HG02623 (cell line): ENCODE measurements around the gene DUSP6.

Experiments
- ATAC-seq: cut with Tn5 transposase; IDR thresholded peaks from one replicate; pipeline ENCODE4 v1.9.1; 2021; ENCODE audit warnings: moderate library complexity; ENCODE audit not compliant: unreplicated experiment

Gene DUSP6

DNA sequence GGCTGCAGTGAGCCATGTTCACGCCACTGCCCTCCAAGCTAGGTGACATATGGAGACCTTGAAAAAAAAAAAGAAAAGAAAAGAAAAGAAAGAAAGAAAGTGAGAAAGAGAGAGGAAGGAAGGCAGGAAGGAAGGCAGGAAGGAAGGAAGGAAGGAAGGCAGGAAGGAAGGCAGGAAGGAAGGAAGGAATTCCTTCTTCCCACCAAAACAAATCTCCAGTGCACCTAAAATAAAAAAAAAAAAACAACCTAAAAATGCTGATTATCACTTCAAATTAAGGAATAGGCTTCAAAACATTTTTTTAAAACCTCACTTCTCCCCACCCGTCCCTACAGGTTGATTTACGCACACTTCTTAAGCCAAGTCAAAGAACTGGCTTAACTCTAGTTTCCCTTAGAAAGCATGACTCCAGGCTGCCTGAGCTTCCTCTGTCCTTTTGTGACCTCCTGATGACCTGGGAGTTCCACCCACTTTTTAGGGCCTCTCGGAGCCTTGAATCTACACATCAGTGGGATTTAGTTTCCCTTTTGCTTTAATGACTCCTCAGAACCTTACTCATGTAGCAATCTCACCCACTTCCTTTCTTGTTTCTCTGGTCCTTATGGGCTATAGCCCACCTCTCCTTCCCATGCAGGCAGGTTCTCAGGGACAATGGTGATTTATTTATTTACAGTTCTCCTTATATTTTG lies 18.6 kb downstream of the DUSP6 start:
- no peak for ATAC-seq

DNA sequence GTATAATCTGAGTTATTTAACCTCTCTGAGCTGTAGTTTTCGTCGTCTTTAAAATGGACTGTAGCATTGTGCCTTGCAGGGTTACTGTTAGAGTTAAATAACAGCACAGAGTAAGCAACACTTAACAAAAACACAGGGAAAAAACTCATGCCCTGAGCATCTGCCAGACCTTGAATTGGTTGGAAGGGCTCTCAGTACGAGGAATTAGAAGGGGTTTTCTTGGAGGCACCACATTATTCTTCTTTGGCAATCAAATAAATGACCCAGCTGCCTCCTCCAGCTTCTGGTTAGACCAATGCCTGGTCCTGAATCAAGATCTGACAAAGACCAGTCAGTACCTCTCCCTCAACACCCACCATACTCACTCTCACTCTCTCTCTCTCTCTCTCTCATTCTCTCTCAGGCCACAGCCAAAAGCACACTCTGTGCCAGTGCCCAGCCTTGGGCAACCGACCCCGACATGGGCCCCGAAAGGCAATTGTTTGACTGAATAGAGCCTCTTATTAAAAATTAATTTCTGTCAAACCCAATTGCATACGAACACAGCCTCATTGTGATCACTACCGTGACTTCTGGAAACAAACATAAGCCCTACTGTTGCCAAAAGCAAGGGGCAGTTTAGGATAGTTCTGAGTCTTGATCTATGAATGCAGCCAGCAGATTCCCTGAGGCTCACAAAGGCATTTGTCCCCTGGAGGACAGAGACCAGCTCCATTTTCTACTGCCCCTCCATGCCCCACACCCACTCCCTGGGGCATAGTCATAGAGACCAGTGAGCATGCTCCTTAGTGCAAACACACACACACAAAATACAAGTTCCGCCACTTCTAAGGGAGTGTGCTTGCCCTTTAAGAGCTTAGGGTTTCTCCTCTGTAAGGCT lies 23.9 kb downstream of the DUSP6 start:
- ATAC-seq = no peak

GRCh38 chr12:89327486-89328094 lies 24.7 kb downstream of the DUSP6 start:
- ATAC-seq = no peak

GRCh38 chr12:89326239-89327040 lies 25.9 kb downstream of the DUSP6 start:
- ATAC-seq = no peak

DNA sequence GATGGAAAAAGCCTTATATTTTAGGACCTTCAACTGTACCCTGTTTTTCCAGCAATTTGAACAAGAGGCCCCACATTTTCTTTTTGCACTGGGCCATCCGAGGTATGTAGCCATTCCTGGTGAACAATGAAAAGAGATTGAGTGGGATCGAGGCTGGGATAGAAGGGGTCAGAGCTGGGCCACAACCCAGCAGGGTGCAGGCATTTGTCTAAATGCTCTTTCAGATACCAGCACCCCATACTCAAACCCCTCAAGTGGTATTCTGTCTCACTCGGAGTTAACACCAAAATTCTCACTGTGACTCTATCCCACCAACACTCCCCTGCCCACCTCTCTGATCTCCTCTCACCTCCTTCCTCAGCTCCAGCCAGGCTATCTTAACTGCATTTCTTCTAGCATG lies 26.8 kb downstream of the DUSP6 start:
- ATAC-seq = no peak

- ATAC-seq = no peak
These were observed 27.9 kb downstream of the DUSP6 start for GRCh38 chr12:89324437-89324836.

- ATAC-seq = no peak
These were observed 28.6 kb downstream of the DUSP6 start for GRCh38 chr12:89323568-89324218.

DNA sequence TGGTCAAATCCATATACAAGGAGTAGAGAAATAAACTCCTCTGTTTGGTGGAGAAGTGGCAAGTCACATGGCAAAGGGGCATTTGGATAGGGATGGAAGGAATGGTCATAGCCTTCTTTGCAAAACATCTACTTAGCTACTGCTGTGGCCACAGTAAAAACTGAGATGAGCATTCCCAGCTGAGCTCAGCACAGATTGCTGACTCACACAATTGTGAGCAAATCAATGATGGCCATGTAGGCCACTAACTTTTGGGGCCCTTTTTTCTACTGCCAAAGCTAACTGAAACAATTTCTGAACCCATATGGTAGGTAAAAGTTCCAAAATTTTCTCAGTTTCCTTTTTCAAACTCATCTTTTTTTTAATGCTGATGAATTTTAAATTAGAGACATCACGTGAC lies 31.6 kb downstream of the DUSP6 start:
- ATAC-seq = no peak

DNA sequence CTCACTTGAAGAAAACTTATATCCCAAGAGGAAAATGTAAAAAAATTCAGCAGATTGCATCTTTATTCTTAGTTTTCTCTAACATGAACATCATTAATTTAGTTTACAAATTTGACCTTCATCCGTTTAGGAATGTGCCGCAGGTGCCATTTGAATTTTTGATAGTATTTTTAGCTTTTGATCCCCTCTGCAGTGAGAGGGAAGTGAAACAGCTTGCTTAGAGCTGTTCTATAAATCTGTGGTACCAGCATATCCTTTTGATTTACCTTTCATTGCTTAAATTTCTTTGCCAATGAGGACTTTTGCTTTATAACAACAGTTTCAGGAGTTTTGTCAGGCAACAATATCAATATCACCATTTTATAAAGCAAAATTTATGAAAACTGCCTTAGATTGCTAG lies 32.7 kb downstream of the DUSP6 start:
- ATAC-seq = no peak

- no peak for ATAC-seq
These were observed 33.2 kb downstream of the DUSP6 start for GRCh38 chr12:89319122-89319521.

DNA sequence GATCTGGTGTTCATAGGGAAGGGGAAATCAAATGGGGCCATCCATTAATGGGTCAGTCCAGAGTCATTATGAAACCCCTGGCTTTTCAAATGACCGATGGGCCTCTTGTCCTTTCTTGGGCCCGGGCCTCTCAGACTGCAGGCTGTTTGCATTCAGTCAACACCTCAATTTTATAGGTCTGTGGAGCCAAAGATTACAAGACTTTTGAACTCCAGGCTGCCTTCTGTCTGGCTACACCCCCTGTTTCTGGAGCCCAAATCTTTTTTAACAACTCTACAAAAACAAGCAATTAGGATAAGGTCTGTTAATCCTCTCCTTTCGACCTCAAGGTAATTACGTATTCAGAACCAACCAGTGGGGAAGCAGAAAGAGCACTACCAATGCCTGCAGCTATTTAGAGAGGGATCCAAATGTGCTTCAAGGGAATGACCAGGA lies 35.6 kb downstream of the DUSP6 start:
- no peak for ATAC-seq

- ATAC-seq = no peak
These were observed 38.1 kb downstream of the DUSP6 start for GRCh38 chr12:89314060-89314761.

DNA sequence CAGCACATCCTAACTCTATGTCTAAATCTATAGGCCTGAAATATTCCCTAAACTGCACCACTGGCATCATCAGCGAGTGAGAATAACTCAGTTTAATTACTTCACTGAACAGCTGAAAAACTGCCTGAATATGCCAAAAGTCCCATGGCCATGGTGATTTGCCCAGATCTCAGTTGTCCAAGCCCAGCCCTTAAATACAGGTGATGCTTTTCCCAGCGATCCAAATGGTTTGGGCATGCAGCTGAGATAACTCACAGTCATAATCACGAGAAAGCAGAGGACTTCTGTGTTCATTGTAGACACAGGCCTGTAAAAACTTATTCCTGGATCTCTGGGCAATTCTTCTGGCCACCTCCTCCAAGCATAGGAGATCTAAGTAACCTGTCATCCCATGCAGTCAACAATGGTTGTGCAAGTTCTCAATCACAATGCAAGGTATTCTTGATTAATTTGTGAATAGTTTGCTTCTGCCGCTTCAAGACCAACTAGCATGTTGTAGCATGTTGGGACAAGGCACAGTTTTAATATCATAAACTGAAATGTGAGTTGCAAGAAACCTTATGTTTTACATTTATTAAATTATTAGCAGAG lies 40.5 kb downstream of the DUSP6 start:
- no peak for ATAC-seq

DNA sequence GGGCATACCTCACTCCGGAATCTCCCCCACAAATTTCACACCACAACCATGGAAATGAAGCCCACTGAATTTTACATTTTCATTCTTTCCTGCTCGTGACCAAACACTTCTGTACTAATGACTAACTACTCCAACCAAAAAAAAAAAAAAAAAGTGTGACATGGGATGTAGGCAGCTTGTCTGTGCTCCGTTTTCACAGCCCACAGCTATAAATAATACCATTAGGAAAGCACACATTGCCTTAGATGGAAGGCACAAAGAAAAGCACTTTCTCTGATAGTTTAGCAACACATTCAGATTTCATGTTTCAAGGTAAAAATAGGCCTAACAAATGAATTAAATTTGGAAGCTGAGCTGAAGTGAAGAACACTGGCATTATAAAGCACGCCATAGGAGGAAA lies 42.5 kb downstream of the DUSP6 start:
- no peak for ATAC-seq

GRCh38 chr12:89309440-89309802 lies 42.9 kb downstream of the DUSP6 start:
- ATAC-seq = no peak

GRCh38 chr12:89307474-89308253 lies 44.6 kb downstream of the DUSP6 start:
- no peak for ATAC-seq

GRCh38 chr12:89306827-89307473 lies 45.4 kb downstream of the DUSP6 start:
- no peak for ATAC-seq

DNA sequence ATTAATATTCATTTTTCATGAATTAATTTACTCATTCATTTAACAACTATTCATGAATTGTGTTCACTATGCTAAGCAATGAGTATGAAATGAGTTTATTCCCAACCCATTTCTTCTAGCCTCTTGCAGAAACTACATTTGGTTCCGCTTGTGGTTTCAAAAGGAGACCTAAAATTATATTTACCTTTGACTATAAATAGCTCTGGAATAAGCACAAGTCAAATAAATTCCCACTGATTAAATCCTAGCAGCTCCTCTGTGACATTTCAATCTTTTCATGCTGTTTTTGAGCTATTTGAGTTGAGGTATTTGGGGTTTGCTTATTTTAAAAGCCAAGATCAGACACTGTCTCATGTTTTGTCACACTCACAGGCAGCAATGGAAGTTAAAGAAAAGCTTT lies 46.9 kb downstream of the DUSP6 start:
- no peak for ATAC-seq
